CD4-positive, alpha-beta memory T cell (primary cell): ENCODE measurements around the gene PIP5KL1. TPM values are rescaled to one million over a fixed set of nuclear protein-coding genes. Genes with fewer than 3 reads are reported as not detected.

Source experiments
- CTCF ChIA-PET: fragments of 350-600 bp; sonication (Branson Sonifier 250); formaldehyde crosslinking; loops from one replicate; lab custom pipeline; 2021; ENCODE audit warnings: inconsistent platforms; ENCODE audit not compliant: partially characterized antibody; lab: Charles Lee
- POLR2A ChIA-PET: fragments of 350-600 bp; sonication (Branson Sonifier 250); formaldehyde crosslinking; loops from one replicate; lab custom pipeline; 2021; ENCODE audit not compliant: partially characterized antibody; lab: Charles Lee
- DNase-seq, 5 donors: peaks; one replicate each; pipeline versions ENCODE4 v3.0.0 to v3.0.0-alpha.2; 2020 to 2022; ENCODE audit warnings: mixed read lengths in 1 of 5
- H3K27ac ChIP-seq: one replicate; pipeline ENCODE4 v1.7.0; 2013; ENCODE audit warnings: low read depth, low read length
- H3K27me3 ChIP-seq: 2 replicates; pipeline ENCODE4 v1.7.0; 2013; ENCODE audit warnings: mild to moderate bottlenecking, low read length, moderate library complexity; ENCODE audit not compliant: insufficient read depth
- H3K36me3 ChIP-seq: 2 replicates; pipeline ENCODE4 v1.7.0; 2013; ENCODE audit warnings: mild to moderate bottlenecking, low read length, moderate library complexity; ENCODE audit not compliant: insufficient read depth
- H3K4me1 ChIP-seq: 2 replicates; pipeline ENCODE4 v1.7.0; 2013; ENCODE audit warnings: mild to moderate bottlenecking, low read length, moderate library complexity; ENCODE audit not compliant: insufficient read depth
- H3K4me3 ChIP-seq, 2 donors: one replicate each; pipeline ENCODE4 v1.7.0; 2013; ENCODE audit warnings: low read length in 2 of 2, mild to moderate bottlenecking in 1 of 2
- H3K9me3 ChIP-seq, 2 donors: one replicate each; pipeline ENCODE4 v1.7.0; 2013; ENCODE audit warnings: low read length in 2 of 2, control low read depth in 1 of 2; ENCODE audit not compliant: control insufficient read depth in 1 of 2
- H3K27ac Mint-ChIP-seq, 7 donors: one replicate each; pipeline ENCODE4 v1.8.0; 2020 to 2021; ENCODE audit warnings: mixed read lengths in 7 of 7, mild to moderate bottlenecking in 6 of 7, inconsistent platforms in 3 of 7, moderate library complexity in 3 of 7
- H3K27me3 Mint-ChIP-seq, 2 donors: one replicate each; pipeline ENCODE4 v1.8.0; 2020 to 2021; ENCODE audit warnings: mixed read lengths in 2 of 2
- H3K36me3 Mint-ChIP-seq, 2 donors: one replicate each; pipeline ENCODE4 v1.8.0; 2020 to 2021; ENCODE audit warnings: mixed read lengths in 2 of 2, inconsistent platforms in 1 of 2, mild to moderate bottlenecking in 1 of 2
- H3K4me1 Mint-ChIP-seq, 4 donors: one replicate each; pipeline ENCODE4 v1.8.0; 2020 to 2021; ENCODE audit warnings: mixed read lengths in 4 of 4, mild to moderate bottlenecking in 1 of 4
- H3K4me3 Mint-ChIP-seq, 8 donors: one replicate each; pipeline ENCODE4 v1.8.0; 2020 to 2021; ENCODE audit warnings: mixed read lengths in 8 of 8, mild to moderate bottlenecking in 7 of 8, moderate library complexity in 6 of 8, inconsistent platforms in 3 of 8
- H3K9me3 Mint-ChIP-seq, 8 donors: one replicate each; pipeline ENCODE4 v1.8.0; 2020 to 2021; ENCODE audit warnings: mixed read lengths in 8 of 8, mild to moderate bottlenecking in 5 of 8, inconsistent platforms in 3 of 8, moderate library complexity in 1 of 8
- intact Hi-C: fragments of 100-400 bp; cut with micrococcal nuclease; formaldehyde crosslinking; loops from one replicate; pipeline ENCODE4 v1.15.1; 2023
- polyA plus RNA-seq, 2 donors: library from polyadenylated mRNA; unstranded; fragments of 300-500 nt; fragmentation: Illumina TruSeq; gene quantifications; one replicate each; pipeline ENCODE4 v1.2.3, GENCODE V29; 2021
- total RNA-seq, 2 experiments: library from RNA; stranded (reverse); gene quantifications; one replicate each; pipeline ENCODE4 v1.2.3, GENCODE V29; 2021

PIP5KL1 gene
- total and polyA plus RNA-seq, 4 experiments from 2014 or later = 0.26 to 1.8 (median 0.76) TPM

GRCh38 chr9:127928676-127929624 lies 1.6 kb downstream of the PIP5KL1 start:
- peaks cover 0 to 8% (median 0%) of the 10 kb centered on the region in 8 donors for H3K9me3 Mint-ChIP-seq
- intact Hi-C loops = no loop called here
- Histone ChIP-seq H3K4me1 (peaks cover 51% of the 10 kb centered on the region), H3K9me3 (no peaks in the 10 kb centered on the region), H3K27me3 (no peaks in the 10 kb centered on the region), H3K4me3 (no peak overlapping the region), H3K36me3 (no peaks in the 10 kb centered on the region), H3K27ac (no peak overlapping the region)
- ChIA-PET POLR2A (interaction anchor here (1.0 to 2.2 kb wide), 8 partner anchors 8 to 478 kb away, joined by 3 to 12 read pairs (median 3); partner anchors contain the start of genes DPM2, LRSAM1 and RPL12), CTCF (interaction anchor here (0.5 to 2.2 kb wide), 8 partner anchors 7 to 324 kb away, joined by 3 to 11 read pairs (median 3); partner anchors contain the start of gene TOR2A)
- H3K4me3 Mint-ChIP-seq = peak overlapping the region; percentile 43 to 68 (median 52)
- H3K36me3 Mint-ChIP-seq = peaks cover 0 to 4% of the 10 kb centered on the region in 2 donors
- H3K4me1 Mint-ChIP-seq = peaks cover 16 to 35% (median 27%) of the 10 kb centered on the region in 4 donors
- peaks cover 2 to 3% of the 10 kb centered on the region in 2 donors for H3K27me3 Mint-ChIP-seq
- no peak for DNase-seq
- peak overlapping the region in 5 of 7 donors; percentile 15 to 91 (median 55) for H3K27ac Mint-ChIP-seq

DNA sequence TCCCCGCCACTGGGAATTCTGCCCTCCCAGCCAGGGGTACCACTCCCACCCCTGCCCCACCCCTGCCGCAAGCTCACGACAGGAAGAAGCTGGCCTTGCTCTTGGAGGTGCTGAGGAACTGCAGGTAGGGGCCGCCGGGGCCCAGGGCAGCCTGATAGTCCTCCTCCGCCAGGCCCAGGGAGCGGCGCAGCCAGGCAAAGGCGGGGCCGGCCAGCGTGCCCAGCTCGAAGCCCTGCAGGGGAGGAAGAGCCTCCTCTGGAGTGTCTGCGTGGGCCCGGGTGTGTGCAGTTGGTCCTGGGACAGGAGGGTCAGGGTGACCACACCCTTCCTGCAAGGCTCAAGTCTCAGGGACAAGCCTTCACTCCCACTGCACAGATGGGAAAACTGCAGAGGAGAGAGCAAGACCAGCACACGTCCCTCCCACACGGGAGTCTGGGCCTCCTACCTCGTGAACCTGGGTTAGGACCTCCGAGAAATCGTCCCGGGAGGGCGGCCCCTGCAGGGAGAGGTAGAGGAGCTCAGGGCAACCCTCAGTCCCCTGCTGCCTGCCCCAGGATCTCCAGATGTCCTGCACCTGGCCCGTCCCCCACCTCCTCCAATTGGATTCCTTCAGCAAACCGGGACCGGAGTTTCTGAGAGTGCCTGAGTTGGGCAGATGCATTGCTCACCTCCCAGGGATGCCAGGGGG lies 2.4 kb downstream of the PIP5KL1 start:
- H3K36me3 ChIP-seq = no peaks in the 10 kb centered on the region
- H3K9me3 ChIP-seq = no peaks in the 10 kb centered on the region
- Mint-ChIP-seq H3K27ac (peak overlapping the region in 3 of 7 donors; percentile 15 to 91 (median 66)), H3K27me3 (peaks cover 2 to 3% of the 10 kb centered on the region in 2 donors), H3K4me3 (peak overlapping the region in 4 of 8 donors; percentile 9 to 53 (median 46)), H3K9me3 (peaks cover 0 to 8% (median 0%) of the 10 kb centered on the region in 8 donors), H3K4me1 (peaks cover 16 to 34% (median 26%) of the 10 kb centered on the region in 4 donors), H3K36me3 (peaks cover 0 to 3% of the 10 kb centered on the region in 2 donors)
- no peak for DNase-seq
- no peak overlapping the region for H3K4me3 ChIP-seq
- intact Hi-C loops = no loop called here
- H3K4me1 ChIP-seq = peaks cover 51% of the 10 kb centered on the region
- POLR2A ChIA-PET = interaction anchor here (1.0 to 2.2 kb wide), 5 partner anchors 9 to 477 kb away, joined by 3 to 12 read pairs (median 4); partner anchors contain the start of genes DPM2, LRSAM1 and RPL12
- H3K27ac ChIP-seq = no peak overlapping the region
- CTCF ChIA-PET = interaction anchor here (0.8 to 1.1 kb wide), 3 partner anchors 189 to 323 kb away, joined by 3 read pairs; partner anchors contain the start of gene TOR2A
- H3K27me3 ChIP-seq = no peaks in the 10 kb centered on the region

- Histone ChIP-seq H3K9me3 (no peaks in the 10 kb centered on the region), H3K4me3 (peak overlapping the region in 1 of 2 donors; percentile 52), H3K4me1 (peaks cover 51% of the 10 kb centered on the region), H3K27ac (peak overlapping the region; percentile 12), H3K36me3 (no peaks in the 10 kb centered on the region), H3K27me3 (no peaks in the 10 kb centered on the region)
- intact Hi-C loops = no loop called here
- Mint-ChIP-seq H3K9me3 (peaks cover 0 to 8% (median 0%) of the 10 kb centered on the region in 8 donors), H3K27me3 (peaks cover 2 to 3% of the 10 kb centered on the region in 2 donors), H3K36me3 (no peaks in the 10 kb centered on the region), H3K4me3 (peak overlapping the region; percentile 35 to 80 (median 74)), H3K4me1 (peaks cover 16 to 30% (median 23%) of the 10 kb centered on the region in 4 donors), H3K27ac (peak overlapping the region in 4 of 7 donors; percentile 16 to 72 (median 48))
- POLR2A ChIA-PET = interaction anchor here (1.0 to 2.2 kb wide), 5 partner anchors 10 to 477 kb away, joined by 3 to 12 read pairs (median 6); partner anchors contain the start of genes DPM2, LRSAM1, RPL12 and ST6GALNAC4
- DNase-seq = peak; percentile 56 to 90 (median 63)
- CTCF ChIA-PET = no interaction called here
These were observed 3.2 kb downstream of the PIP5KL1 start for GRCh38 chr9:127927201-127927987.

- peaks cover 2 to 3% of the 10 kb centered on the region in 2 donors for H3K27me3 Mint-ChIP-seq
- H3K4me3 ChIP-seq = peak overlapping the region in 1 of 2 donors; percentile 52
- H3K36me3 ChIP-seq = no peaks in the 10 kb centered on the region
- H3K27ac Mint-ChIP-seq = peak overlapping the region in 2 of 7 donors; percentile 16 to 29
- peaks cover 0 to 8% (median 0%) of the 10 kb centered on the region in 8 donors for H3K9me3 Mint-ChIP-seq
- H3K27me3 ChIP-seq = no peaks in the 10 kb centered on the region
- peaks cover 54% of the 10 kb centered on the region for H3K4me1 ChIP-seq
- intact Hi-C loops = no loop called here
- CTCF ChIA-PET = interaction anchor here (1.1 kb wide), 1 partner anchor 192 kb away, joined by 5 read pairs; the partner anchor contains the start of gene TOR2A
- no peaks in the 10 kb centered on the region for H3K9me3 ChIP-seq
- H3K27ac ChIP-seq = peak overlapping the region; percentile 12
- POLR2A ChIA-PET = interaction anchor here (2.1 kb wide), 1 partner anchor 10 kb away, joined by 6 read pairs; the partner anchor contains the start of gene ST6GALNAC4
- no peak for DNase-seq
- H3K4me3 Mint-ChIP-seq = peak overlapping the region; percentile 35 to 80 (median 74)
- peaks cover 16 to 33% (median 25%) of the 10 kb centered on the region in 4 donors for H3K4me1 Mint-ChIP-seq
- no peaks in the 10 kb centered on the region for H3K36me3 Mint-ChIP-seq
These were observed 3.7 kb downstream of the PIP5KL1 start for GRCh38 chr9:127926906-127927200.

DNA sequence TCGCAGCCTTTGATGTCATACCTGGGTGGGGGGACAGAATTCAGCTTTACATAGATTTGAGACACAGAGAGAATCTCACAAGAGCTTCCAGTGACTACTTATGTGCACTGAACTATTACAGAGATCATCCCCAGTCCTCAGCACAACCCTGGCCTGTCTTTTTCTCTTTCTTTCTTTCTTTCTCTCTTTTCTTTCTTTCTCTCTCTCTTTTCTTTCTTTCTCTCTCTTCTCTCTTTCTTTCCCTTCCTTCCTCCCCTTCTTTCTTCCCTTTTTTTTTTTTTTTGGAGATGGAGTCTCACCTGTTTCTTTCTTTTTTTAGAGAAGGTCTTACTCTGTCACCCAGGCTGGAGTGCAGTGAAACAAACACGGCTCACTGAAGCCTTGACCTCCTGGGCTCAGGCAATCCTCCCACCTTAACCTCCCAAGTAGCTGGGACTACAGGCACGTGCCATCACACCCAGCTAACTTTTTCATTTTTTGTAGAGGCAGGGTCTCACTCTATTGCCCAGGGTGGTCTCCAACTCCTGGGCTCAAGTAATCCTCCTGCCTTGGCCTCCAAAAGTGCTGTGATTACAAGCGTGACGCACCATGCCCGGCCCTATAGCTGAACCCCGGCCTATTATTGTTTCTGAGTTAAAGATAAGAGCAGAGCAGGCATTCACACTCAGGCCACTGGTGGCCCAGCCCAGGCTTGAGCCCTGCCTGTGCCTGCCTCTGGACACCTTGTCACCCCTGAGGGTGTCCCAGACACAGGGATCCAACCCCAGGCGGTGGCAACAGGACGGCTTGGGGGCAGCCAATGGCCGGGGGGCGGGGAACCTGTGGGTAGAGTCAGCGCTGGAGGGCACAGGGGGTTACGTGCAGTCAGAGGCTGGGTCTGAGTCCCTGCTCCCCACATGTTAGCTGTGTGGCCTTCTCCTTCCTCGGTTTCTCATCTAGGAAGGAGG lies 4.3 kb downstream of the PIP5KL1 start:
- no peak for DNase-seq
- no peaks in the 10 kb centered on the region for H3K9me3 ChIP-seq
- intact Hi-C loops = no loop called here
- H3K4me1 Mint-ChIP-seq = peaks cover 14 to 34% (median 24%) of the 10 kb centered on the region in 4 donors
- peak overlapping the region; percentile 12 for H3K27ac ChIP-seq
- peak overlapping the region in 1 of 2 donors; percentile 52 for H3K4me3 ChIP-seq
- H3K4me3 Mint-ChIP-seq = peak overlapping the region; percentile 10 to 80 (median 63)
- ChIA-PET POLR2A (interaction anchor here (2.1 kb wide), 1 partner anchor 10 kb away, joined by 6 read pairs; the partner anchor contains the start of gene ST6GALNAC4), CTCF (interaction anchor here (0.6 to 1.6 kb wide), 4 partner anchors 10 to 422 kb away, joined by 3 to 5 read pairs (median 5); partner anchors contain the start of genes ST6GALNAC4 and TOR2A)
- H3K27me3 ChIP-seq = no peaks in the 10 kb centered on the region
- H3K27ac Mint-ChIP-seq = no peak overlapping the region
- H3K27me3 Mint-ChIP-seq = peaks cover 2 to 3% of the 10 kb centered on the region in 2 donors
- peaks cover 0 to 5% (median 0%) of the 10 kb centered on the region in 8 donors for H3K9me3 Mint-ChIP-seq
- no peaks in the 10 kb centered on the region for H3K36me3 ChIP-seq
- H3K4me1 ChIP-seq = peaks cover 55% of the 10 kb centered on the region
- H3K36me3 Mint-ChIP-seq = no peaks in the 10 kb centered on the region
